Right lobe of liver (tissue), 4 donors: ENCODE results near the gene AGGF1.

ENCODE experiments used
- POLR2A ChIP-seq: fragments of 450-650 bp; IDR thresholded peaks from one replicate; pipeline ENCODE4 v1.6.1; 2017; ENCODE audit warnings: antibody characterized with exemption, mild to moderate bottlenecking
- TF ChIP-seq, protein P1 (sequence below), 4 donors: fragments of 200-600 bp in 3 of 4; fragments of 450-650 bp in 1 of 4; IDR thresholded peaks; one replicate each; pipeline versions ENCODE4 v1.5.1 to v1.8.0; 2016 to 2022; ENCODE audit warnings: antibody characterized with exemption in 4 of 4, mild to moderate bottlenecking in 2 of 4
- donor health status: DM: no; HTN: no; CAD: no.
- donor health status: DM: no; HTN: no; CAD: no.
- donor health status: DM: no; HTN: yes; CAD: no.

DNA sequence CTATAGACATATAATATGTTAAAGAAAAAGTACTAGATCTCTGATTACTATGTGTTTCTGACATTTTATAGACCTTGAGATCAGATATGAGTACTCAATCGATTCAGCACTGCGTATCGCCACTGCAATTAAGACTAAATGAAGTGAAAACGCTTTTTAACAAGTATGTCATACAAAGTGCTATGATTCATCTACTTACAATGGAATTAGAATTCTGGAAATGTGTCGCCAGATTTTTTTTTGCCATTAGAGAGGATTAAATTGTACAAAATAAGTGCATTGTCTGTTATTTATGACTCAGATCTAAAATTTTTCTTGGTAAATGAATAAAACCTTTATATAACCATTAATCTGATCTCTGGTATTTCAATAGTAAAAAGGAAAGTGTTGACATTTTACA, 20.0 kb upstream of the AGGF1 start:
- TF ChIP-seq POLR2A: no peak
- TF ChIP-seq, protein P1, sequence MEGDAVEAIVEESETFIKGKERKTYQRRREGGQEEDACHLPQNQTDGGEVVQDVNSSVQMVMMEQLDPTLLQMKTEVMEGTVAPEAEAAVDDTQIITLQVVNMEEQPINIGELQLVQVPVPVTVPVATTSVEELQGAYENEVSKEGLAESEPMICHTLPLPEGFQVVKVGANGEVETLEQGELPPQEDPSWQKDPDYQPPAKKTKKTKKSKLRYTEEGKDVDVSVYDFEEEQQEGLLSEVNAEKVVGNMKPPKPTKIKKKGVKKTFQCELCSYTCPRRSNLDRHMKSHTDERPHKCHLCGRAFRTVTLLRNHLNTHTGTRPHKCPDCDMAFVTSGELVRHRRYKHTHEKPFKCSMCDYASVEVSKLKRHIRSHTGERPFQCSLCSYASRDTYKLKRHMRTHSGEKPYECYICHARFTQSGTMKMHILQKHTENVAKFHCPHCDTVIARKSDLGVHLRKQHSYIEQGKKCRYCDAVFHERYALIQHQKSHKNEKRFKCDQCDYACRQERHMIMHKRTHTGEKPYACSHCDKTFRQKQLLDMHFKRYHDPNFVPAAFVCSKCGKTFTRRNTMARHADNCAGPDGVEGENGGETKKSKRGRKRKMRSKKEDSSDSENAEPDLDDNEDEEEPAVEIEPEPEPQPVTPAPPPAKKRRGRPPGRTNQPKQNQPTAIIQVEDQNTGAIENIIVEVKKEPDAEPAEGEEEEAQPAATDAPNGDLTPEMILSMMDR (IDR thresholded peaks at IDR 0.05): no peak
